Activated gamma-delta T cell treated with Interleukin-2 at 50 U/mL for 16 hours (primary cell): ENCODE results near the gene ADARB2.
"Not testable (repeated sequence)": the region's sequence is repeated elsewhere in the genome, so short reads cannot be mapped to it uniquely, and the experiment has no call there.

Source experiments
- DNase-seq: peaks from one replicate; pipeline ENCODE4 v3.0.0-alpha.2; 2020

The ADARB2 gene

DNA sequence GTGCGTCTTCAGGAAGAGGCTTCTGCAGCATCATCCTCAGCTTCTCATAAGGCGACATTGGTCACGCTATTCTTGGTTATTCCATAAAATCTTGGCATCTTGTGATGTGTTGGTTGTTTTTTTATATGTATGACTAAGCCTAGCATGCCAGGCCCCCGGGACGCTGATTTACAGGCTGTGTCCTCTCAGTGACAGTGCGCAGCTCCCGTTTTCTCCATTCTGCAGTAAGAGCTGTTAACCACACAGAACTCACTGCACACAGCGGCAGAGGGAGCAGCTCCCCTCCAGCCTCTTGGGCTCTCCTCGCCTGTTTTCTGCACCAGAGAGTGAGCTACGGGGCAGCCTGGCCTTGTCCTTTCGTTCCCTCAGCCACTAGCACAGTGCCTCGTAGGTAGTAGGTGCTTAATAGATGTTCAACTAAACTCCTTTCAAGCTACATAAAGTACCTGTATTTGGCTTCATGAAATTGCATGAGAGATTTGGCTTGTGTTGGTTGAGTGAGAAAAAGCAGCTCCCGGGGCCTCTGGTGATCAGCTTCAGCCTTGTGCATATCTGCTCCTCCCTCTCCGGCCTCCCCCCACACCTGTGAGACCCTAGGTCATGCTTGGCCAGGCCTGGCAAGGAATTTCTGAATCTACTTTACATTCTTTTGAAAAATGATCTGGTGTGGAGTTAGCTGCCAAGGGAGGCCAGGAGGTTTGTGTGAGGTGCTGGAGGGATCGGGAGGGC is 564.9 kb downstream of the ADARB2 start:
- DNase-seq, result no peak

DNA sequence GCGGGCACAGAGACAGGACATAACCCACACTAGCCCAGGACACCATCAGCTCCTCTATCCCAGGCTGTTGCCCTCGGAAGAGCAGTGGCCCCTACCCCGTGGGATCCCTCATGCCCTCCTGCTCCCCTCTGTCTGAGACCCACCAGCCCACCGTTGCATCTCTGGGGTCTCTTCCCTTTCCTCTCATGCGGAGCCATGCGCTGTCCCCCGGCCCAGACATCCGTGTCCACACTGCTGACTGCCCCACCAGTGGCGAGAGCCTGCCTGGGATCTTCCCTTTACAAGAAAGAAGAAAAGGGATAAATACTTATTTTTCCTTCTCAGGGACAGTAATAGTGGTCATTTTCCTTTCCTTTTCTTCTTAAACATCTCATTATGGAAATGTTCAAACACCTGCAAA is 565.7 kb downstream of the ADARB2 start:
- no peak for DNase-seq

DNA sequence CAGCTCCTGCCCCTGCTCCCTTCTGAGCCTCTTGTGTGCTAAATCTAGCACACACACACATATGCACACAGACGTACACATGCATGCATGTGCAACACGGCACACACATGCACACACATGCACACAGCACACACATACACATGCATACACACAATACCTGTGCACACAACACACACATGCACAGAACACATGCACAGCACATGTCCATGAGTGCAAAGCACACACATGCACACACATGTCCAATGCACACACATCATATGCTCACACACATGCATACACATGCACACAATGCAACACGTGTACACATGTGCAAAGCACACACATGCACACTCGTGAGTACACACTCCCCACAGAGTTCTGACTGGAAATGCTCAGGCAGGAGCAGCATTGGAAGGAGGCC is 566.1 kb downstream of the ADARB2 start:
- no peak for DNase-seq

DNA sequence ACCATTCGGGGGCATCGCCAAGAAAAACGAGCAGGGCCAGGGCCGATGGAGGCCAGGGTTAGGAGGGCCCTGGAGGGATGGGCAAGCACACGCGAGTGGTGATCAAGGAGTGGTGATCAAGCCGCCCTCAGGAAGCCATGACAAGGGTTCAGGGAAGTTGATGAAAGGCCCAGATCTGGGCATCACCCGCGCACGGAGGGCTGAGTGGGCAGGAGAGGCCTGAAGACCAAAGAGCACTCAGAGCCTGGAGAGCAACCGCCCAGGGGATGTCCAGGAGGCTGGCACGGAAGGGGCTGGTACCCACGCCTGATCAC is 566.5 kb downstream of the ADARB2 start:
- no peak for DNase-seq

DNA sequence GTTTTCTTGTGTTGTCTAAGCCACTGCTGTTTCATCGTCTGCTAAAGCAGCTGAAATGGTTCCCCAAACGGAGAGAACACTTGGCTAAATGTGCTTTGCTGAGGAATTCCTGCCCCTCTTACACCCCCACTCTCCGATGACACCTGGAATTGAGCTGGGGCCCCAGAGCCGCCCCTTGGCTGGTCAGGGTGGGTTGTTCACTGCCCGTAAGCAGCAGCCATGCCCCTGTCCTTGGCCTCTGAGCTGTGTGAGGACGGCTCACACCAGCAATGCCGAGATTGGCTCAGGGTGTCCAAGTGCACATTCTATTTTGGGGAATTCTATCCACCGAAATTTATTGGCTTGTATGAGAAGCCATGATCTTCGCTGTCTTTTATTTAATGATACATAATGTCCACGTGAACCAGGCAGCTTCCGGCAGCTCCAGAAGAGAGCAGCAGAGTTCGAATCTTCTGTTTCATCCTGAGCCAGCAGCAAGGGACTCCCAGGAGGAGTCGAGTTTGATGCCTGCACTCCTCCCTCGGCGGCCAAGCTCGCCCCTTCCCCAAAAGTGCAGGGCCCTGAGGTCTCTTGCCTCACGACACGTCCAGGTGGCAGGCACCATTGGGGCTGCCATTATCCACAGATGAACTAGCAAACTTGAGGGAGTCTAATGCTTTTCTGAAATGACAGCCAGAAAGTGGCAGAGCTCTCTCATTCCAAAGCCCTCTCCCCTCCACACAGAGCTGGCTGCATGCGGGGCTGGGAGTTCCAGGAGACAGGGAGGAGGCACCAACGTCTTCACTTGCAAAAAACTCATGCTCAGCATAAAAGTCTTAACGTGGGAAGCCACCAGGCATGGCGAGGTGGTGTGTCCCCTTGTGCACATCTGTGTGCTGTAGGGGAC is 567.1 kb downstream of the ADARB2 start:
- no peak for DNase-seq

DNA sequence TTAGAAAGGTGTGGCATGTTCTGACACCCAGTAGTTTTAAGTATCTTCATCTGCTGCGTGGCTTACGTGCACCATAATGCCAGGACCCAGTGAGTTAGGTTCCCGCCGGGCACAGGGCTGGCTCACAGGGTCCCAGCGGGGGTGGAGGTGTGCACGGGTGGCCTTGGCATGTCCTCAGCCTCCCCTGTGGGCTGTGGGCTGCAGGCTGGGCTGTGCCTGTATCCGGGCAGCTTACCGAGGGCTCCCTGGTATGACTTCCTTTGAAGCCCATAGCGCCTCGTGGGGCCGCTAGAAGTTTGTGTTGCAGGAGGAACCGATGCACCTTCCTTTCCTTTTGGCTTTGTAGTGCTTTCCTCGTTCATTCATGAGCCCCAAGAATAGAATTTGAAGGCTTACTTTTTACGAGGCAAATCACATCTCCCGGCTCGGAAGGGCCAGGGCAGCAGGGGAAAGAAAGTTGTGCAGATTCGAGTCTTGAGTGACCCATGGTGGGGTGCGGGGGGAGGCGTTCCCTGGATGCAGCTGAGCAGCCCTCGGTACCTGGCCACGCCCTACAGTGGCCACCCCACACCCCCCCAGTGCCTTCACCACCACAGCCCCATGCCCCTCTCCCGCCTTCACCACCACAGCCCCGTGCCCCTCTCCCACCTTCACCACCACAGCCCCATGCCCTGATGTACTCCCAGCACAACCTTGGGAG is 568.0 kb downstream of the ADARB2 start:
- DNase-seq, result no peak

DNA sequence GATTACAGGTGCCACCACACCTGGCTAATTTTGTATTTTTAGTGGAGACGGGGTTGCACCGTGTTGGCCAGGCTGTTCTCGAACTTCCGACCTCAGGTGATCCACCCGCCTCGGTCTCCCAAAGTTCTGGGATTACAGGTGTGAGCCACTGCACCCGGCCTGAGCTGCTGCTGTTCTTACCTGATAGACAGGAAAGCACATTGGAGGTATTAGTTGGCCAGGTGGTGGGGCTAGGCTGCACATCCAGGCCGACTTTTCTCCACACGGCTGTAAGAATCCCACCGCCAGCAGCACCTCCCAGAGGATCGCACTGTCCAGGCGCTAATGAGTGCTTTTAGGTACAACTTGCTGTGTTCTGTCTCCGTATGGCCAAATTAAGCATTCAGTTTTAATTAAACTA is 568.6 kb downstream of the ADARB2 start:
- no peak for DNase-seq

DNA sequence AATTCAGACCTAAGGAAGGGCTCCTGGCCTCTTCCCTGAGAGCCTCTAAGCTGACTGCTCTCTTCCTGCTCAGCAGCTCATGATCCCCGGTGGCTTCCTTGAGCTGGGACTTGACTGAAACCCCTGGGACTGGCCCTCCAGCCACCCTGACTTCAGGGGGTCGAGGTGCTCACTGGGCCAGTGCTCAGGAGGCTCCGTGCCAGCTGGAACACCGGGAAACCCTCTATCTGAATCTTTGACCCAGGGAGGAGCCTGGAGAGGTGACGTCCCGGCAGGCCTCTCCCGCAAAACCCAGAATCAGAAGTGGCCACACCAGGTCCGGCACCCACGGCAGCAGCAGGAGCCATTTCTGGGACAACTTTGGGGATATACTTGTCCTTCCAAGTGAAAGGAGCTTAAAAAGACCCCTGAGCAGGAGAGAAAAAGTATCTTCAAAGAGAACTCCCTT is 570.5 kb downstream of the ADARB2 start:
- no peak for DNase-seq

DNA sequence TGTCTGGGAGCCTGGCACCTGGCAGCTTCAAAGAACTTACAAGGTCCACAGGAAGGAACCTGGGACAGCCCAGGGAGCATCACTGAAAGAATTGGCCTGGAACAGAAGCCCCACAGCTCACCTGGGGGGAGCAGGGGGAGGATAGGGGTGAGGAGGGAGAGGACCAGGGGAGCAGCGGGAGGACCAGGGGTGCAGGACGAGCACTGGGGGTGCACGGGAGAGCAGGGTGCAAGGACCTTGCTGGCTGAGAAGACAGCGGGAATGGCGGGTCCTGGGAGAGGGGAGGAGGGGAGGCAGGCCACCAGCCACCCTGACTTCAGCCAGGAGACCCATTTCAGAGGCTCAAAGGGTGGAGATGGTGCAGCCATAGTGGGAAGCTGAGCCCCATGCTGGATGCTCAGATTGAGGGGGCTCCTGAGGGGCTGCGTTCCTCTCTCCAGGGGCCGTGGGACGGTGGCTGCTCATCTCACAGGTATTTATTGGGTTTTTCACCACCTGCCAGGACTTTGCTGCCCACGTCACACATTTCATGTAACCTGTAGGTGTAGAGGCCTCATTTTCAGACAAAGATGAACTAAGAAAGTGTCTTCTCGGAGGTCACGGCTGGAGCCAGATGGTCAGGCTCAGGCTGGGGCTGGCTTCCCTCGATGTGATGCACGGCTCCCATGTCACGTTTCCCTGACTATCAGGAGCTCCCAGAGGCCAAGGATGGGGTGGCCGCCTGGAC is 571.1 kb downstream of the ADARB2 start:
- DNase-seq, result no peak

DNA sequence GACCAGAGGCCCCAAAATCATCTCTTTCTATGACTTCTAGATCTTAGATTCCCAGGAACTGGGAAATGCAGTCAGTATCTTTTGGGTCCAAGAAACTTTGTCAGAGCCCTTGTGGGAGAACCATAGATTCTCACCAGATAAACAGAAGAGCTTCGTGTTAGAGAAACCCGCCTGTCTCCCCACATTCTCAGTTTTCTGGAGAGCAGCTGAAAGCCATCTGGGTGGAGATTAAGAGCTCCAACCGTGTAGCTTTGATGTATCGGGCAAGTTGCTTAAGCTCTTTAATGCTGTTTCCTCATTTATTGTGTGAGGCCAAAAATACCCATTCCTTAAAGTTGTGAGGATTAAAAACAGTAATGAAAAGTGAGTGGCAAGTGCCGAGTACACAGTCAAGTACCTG is 573.5 kb downstream of the ADARB2 start:
- no peak for DNase-seq

DNA sequence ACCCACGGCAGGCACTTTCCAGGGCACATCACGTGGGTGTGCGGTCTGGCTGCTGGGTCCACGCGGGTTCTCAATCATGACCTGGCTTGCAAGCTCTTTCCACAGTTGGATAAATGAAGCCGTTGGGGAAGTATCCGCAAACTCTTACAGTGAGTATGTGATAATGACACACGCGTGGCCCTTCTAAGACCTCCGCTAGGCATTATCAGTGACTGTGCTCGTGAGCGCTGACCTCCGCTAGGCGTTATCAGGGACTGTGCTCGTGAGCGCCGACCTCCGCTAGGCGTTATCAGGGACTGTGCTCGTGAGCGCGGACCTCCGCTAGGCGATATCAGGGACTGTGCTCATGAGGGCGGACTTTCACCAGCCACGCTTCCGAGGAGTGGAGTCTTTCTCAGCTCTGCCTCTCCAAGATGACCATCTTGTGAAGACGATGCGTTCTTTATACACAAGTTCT is 574.1 kb downstream of the ADARB2 start:
- no peak for DNase-seq

DNA sequence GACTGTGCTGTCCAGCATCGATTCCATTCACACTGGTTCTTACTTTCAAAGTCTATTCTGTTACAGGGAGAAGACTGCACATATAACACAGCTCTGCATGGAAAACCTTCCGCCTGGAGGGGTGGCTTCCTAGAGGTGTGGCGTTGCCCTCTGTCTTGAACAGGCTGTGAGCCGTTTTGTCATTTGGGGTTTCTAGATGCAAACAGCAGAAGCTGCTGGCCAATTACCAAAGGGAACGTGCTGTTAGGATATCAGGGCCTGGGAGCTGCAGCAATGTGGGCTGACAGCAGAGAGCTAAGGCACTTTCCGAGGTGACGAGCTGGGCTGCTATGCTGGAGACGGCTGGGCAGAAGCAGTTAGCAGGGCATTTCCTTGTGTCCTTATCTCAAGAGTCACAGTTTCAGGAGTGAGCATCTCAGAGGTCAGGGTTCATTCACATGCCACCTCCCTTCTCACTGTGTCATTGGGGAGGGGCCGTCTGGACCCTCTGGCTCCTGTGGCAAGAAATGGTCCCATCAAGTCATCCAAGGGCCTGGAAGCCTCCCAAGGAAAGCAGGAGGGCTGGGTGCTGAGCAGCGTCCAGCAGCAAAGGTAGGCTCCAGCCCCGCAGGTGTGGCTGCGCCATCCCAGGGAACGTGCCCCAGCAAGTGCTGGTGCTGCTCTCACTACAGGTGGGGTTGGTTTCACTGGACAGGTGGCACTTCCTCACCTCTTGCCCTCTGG is 574.7 kb downstream of the ADARB2 start:
- no peak for DNase-seq

DNA sequence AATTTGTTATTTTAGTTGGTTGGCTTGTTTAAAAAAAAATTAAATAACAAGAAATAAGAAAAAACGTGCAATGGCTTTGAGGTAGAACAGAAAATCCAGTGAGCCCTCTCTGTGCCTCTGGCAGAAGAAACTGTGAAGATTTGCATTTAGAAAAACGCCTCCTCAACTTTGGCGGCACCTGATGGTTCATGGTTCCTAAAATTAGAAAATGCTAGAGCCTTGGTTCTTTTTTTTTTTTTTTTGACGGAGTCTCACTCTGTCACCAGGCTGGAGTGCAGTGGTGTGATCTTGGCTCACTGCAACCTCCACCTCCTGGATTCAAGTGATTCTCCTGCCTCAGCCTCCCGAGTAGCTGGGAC is 576.0 kb downstream of the ADARB2 start:
- DNase-seq, result not testable (repeated sequence)

DNA sequence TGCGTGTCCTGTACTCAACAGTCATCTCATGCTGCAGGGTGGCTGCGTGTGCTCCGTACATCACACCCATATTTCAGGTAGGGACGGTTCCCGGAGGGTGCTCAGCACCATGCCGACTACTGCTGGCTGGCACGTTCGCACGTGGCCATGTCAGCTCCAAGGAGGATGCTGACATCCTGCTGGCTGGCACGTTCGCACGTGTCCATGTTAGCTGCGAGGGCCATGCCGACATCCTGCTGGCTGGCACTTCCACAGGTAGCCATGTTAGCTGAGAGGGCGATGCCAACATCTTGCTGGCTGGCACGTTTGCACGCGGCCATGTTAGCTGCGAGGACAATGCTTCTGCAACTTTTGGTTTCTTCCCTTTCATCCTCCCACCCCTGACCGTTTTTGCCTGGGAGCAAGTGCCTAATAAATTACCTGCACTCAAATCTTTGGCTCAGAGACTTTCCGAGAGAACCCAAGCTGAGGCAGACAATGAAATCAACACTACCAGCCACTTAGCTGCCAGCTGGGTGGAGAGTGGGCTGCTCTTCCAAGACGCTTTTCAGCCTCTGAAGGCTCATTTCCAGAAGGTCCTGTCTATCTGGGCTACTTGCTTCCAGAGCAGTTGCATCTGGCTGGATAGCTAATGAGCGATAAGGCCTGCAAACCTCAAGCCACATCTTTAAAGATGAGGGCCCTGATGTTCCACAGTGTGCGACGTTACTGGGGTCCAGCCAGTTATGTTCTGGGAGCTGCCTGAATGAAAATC is 576.6 kb downstream of the ADARB2 start:
- no peak for DNase-seq

DNA sequence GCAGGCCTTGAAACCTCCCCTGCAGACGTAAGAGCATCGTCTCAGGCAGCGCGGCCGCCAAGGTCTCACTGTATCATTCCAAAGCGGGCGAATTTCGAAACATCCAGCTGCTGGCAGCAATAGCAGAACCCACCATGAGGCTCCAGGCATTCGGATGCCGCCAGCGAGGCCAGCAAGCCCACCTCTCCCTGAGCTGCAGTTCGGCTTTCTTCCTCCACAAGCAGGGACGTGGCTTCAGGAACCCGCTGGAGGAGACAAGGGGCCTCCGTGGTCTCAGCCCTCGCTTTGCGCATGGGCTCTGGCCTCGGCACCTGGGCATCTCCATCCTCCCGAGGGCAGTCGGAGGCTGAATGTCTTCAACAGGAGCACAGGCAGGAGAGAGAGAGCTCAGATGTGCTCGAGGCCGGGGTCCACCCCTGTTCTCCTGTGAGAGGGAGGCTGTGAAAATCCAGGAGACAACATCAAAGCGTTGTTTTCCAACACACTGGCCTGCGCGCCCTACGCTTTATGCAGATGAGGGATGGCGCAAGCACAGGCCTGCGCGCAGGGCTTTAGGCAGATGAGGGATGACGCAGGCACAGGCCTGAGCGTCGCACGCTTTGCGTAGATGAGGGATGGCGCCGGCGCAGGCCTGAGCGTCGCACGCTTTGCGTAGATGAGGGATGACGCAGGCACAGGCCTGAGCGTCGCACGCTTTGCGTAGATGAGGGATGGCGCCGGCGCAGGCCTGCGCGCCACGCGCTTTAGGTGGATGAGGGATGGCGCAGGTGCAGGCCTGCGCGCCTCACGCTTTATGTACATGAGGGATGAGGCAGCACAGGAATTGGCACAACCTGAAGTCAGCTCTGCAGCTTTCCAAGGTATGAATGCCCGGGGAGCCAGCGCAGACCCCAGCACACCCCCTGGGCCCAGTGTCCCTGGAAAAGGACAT is 577.9 kb downstream of the ADARB2 start:
- no peak for DNase-seq

DNA sequence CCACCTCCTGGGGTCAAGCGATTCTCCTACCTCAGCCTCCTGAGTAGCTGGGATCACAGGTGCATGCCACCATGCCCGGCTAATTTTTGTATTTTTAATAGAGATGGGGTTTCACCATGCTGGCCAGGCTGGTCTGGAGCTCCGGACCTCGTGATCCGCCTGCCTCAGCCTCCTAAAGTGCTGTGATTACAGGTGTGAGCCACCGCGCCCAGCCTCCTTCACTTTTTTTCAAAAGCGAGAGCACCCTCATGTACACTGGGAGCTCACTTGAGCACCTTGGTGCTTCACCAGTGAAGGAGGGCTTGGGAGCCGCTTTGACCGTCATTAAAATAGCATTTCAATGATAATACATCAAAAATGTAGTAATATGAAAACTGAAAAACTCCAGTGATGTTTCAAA is 578.8 kb downstream of the ADARB2 start:
- DNase-seq, result not testable (repeated sequence)

DNA sequence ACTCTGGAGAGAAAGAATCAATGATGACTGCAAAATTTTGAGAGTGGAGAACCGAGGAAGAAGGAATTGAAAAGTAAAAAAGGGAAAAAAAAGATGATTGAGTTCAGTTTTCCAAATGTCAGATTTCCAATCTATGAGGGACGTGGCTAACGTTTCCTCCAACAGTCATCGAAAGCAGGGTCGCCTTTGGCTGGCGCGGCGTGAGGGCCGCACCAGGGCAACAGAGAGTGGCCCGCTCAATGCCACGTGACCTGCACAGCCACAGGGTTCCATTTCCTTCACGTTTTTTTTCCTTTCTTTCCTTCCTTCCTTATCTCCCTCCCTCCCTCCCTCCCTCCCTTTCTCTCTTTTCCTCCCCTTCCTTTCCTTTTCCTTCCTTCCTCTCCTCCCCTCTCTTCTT is 579.3 kb downstream of the ADARB2 start:
- DNase-seq, result no peak

DNA sequence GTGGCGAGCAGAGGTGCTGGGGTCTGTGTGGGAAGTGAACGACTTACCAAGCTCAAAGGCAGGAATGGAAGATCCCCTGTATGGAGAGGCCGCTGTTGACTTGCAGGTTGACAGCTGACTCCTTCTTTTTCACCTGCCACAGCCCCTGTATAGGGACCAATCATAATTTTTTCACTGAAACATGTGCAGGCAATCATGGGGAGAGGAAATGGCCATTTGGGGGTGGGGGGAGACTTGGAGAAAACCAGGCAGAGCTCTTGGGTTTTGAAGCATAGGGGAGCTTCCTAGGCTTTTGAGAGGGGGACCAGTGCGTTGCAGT is 579.8 kb downstream of the ADARB2 start:
- DNase-seq, result no peak

DNA sequence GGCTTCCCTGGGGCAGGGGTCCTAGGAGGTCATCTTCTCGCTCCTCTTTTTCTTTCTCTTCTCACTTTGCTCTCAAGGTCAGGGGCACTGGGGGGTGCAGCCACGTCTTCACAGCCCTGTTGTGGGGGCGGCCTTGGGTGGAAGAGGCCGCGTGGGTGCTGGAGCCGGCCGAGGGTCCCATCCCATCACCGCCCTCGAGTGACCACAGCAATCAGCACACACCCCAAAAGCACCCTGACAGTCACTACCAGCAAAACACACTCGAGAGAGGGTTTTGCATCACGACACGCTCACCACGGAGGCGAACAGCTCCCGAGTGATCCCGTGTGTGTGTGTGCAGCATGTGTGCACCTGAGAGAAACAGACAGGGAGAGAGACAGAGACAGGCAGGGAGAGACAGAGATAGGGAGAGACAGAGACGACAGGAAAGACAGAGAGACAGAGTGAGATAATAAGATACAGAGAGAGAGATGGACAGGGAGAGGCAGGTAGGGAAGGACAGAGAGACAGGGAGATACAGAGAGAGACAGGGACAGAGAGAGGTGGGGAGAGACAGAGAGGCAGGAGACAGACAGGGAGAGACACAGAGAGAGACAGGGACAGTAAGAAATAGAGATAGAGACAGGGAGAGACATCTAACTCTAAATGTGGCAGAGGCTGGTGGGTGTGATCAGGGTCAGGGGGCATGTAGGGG is 580.3 kb downstream of the ADARB2 start:
- no peak for DNase-seq

DNA sequence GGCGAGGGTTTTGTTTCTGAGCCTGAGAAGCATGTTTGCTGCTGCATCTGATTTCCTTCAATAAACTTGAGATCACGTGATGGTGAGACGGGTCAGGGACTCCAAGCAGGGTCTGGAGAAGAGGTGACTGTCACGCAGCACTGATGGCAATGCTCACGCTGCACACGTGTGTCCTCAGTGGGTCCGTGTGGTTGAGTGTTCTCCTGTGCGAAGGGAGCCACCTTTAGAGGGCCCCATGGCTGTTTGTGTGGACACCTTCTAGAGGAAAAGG is 580.8 kb downstream of the ADARB2 start:
- no peak for DNase-seq
